HT-29 (cell line): Measurements from ENCODE around the gene TEAD3. TPM values are rescaled to one million over a fixed set of nuclear protein-coding genes. Genes with fewer than 3 reads are reported as not detected.
"Not testable (repeated sequence)": the region's sequence is repeated elsewhere in the genome, so short reads cannot be mapped to it uniquely, and the experiment has no call there.

Experiments used
- DNase-seq: peaks from one replicate; pipeline ENCODE4 v3.0.0-alpha.2; 2015; ENCODE audit warnings: low spot score
- total RNA-seq: library from RNA; depleted of rRNA; stranded (reverse); fragments of >200 nt; shearing (Covaris generic); gene quantifications from 2 replicates; pipeline ENCODE4 v1.2.3, GENCODE V29; 2014

Gene TEAD3
- total RNA-seq, 1 experiment from 2014 or later, result 27.4 TPM

GRCh38 chr6:35451354-35452182 is 45.3 kb downstream of the TEAD3 start:
- DNase-seq, result no peak

- DNase-seq, result peak; percentile 68
Observed at GRCh38 chr6:35449287-35449881, 47.5 kb downstream of the TEAD3 start.

DNA sequence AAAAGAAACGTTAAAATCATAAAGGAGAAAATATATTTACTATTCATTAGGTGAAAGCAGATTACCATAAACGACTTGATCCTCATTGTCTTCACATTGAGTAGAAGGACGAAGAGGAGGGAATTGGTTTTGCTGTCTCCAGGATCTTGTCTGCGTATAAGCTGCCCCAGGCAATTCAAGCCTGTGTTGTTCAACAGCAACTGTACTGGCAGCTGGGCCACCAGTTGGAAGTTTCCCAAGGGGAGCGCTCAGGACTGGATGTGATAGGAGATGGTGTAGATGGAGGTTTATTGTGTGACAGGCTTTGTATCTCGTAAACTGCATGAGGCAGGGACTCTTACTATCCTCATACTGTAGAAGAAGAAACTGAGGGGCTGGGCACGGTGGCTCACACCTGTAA is 48.7 kb downstream of the TEAD3 start:
- DNase-seq, result no peak

DNA sequence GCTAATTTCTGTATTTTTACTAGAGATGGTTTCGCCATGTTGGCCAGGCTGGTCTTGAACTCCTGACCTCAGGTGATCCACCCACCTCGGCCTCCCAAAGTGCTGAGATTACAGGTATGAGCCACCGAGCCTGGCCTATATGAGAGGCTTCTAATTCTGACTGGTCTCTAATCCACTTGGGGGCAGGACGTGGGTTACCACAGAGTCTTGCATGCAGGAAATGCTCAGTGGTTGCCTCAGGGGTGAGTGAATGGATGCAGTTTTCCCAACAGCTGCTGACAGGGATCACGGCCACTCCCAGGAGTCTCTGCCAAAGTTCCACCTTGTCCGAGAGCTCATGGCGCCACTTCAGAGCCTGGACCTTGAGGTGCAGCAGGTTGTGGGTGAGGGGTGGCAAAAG is 51.2 kb downstream of the TEAD3 start:
- DNase-seq, result no peak

DNA sequence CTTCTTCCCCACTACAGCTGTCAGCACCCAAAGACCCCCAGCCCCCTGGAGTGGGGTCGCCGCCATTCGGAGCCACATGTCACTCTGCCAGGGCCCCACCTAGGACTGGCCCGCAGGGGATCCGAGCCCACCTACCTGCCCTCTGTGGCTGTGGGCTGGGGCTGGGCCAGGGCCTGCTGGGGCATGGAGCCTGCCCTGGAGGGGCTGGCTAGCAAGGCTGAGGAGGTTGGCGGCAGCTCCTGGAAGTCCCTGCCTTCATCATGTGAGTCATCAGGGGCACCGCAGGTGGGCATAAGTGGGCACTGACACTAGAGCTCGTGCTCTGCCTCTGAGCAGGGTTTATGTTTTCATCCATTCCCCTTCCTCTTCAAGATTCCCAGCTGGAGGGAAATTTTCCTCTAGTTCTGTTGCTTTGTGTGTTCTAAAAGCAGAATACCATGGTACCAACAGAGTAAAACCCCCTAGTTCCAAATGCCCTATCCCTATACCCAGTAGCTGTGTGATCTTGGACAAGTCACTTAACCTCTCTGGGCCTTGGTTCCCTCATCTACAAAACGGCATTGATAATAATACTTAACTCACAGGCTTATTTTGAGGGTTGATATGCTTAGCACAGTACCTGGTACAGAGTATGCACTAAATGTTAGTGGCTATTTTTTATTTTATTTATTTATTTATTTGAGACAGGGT is 53.4 kb downstream of the TEAD3 start:
- no peak for DNase-seq

- DNase-seq, result no peak
Observed at GRCh38 chr6:35442693-35443092, 54.2 kb downstream of the TEAD3 start.

DNA sequence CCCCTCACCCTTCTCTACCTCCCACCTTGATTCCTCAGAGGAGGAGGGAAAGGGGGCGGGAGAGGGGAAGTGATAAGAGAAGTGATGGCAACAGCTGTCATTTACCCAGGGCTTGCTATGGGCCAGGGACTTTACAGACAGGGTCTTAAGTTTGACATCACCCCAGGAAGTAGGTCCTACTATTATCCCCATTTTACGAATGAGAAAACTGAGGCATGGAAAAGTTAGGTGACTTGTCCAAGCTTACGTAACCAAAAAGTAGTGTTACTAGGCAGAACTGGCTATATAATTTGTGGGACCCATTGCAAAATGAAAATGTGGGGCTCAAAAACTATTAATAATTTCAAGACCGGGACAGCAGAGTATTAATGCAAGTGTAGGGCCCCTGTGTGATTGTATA is 55.2 kb downstream of the TEAD3 start:
- no peak for DNase-seq

DNA sequence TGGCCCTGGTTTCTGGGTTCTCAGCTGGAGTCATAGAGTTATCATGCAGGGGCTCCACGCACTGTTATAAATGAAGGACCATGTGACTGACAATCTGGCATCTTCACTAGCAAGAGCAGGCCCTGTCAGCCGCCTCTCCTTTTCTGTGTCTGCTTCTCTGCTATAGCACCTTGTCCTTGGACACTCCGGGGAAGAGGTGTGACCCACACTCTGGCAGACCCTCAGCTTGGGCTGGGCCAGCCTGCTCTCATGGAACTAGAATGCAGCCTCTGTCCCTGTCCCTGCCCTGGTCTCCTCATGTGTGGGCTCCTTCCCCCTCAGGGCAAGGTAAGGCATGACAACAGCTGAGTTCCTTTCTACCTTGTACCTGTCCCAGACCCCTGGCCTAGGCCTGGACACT is 55.7 kb downstream of the TEAD3 start:
- no peak for DNase-seq

DNA sequence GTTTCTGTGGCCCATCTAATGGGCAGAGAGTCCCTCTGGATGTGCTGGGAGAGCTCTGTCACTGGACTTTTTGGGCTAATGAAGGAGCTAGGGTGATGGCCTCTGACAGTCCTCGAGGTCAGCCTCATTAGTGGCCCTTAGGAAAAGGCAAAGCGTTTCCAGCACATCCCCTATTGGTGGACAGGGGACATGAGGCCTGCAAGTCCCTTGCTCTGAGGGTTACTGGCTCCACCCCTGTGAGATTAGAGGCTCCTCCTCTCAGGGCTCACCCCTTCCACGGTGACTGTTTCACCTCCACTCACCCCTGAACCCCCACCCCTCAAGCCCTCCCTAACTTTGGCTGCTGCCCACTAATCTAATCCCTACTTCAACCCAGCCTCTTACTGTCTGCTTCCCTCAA is 57.6 kb downstream of the TEAD3 start:
- no peak for DNase-seq

DNA sequence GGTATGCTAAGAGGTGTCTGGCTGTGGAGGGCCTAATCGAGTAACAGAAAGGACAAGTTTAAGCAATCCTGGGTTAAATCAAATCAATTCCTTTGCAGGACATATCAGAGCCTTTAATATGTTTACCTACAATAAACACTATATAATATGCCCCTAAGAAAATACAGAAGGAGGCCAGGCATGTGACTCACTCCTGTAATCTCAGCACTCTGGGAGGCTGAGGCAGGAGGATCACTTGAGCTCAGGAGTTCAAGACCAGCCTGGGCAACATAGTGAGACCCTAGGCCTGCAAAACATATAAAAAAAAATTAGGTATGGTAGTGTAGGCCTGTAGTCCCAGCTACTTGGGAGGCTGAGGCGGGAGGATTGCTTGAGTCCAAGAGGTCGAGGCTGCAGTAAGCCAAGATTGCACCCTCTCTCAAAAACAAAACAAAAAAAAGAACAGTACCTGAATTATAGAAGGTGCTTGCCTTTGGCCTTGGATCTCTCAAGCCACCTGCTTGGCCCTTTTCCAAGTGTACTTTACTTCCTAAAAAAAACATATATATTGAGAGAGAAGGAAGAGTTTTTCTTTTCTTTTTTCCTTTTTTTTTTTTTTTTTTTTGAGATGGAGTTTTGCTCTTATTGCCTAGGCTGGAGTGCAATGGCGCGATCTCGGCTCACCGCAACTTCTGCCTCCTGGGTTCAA is 58.4 kb downstream of the TEAD3 start:
- DNase-seq, result not testable (repeated sequence)

- DNase-seq, result no peak
Observed at GRCh38 chr6:35436071-35436857, 60.6 kb downstream of the TEAD3 start.

DNA sequence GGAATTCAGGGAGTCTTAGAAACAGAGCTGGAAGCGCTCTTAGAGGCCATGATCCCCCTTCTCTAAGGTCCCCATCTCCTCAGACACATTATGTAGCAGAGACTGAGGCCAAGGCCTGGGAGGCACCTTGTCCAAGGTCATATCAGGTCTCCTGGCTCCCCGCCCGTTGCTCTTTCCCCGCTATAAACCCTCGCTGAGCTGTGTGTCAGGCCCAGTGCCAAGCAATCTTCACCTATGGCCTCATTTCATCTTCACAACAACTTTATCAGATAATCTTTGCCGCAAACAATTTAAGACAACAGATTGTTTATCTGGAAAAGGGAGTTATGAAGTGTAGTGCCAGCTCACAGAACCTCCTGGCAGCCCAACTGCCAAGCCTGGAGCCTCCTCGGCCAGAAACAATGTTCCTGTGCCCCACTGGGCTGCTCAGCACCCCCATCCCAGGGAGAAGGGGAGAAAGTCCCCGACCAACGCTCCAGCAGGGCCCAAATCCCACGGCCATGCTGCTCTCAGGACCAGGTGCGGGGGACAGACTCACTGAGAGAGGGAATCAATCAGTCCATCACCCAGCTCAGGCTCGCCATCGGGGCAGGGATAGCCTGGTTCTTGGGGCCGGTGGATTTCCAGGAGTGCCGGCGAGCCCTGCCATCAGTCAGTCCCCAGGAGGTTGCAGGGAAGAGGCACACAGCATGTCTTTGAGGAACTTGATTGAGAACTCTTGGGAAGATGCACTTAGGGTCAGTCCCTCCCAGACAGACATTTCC is 61.6 kb downstream of the TEAD3 start:
- DNase-seq, result no peak

GRCh38 chr6:35432702-35433101 is 64.2 kb downstream of the TEAD3 start:
- not testable (repeated sequence) for DNase-seq

- DNase-seq, result no peak
Observed at GRCh38 chr6:35432291-35432690, 64.6 kb downstream of the TEAD3 start.

DNA sequence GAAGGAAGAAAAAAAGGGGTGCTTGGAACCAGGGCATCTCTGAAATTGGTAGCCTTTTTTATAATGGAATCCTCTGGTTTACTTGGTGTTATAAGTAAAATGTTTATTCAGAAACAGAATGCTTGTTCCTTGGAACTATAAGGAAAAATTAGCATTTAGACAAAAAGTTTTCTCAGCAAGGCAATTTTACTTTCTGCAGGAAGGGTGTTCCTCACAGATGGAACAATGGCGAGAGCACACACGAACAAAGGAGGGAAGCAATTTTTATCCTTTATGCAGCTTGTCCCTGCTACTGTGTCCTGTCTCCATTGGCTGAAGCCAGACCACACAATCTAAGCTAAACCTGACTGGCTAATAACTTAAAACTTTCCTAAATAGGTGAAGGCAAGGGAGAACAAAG is 67.4 kb downstream of the TEAD3 start:
- no peak for DNase-seq

- no peak for DNase-seq
Observed at GRCh38 chr6:35428421-35429149, 68.3 kb downstream of the TEAD3 start.

DNA sequence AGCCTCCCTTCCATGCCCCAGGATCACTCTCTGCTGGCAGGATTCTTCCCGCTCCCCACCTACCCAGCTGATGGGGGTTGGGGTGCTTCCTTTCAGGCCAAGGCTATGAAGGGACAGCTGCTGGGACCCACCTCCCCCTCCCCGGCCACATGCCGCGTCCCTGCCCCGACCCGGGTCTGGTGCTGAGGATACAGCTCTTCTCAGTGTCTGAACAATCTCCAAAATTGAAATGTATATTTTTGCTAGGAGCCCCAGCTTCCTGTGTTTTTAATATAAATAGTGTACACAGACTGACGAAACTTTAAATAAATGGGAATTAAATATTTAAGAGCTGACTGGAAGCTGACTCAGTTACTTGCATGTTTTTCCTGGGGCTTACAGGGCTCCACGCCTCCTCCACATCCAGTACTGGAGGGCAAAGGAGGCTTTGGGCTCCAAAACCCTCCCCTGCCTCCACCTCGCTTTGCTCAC is 69.0 kb downstream of the TEAD3 start:
- no peak for DNase-seq

- no peak for DNase-seq
Observed at GRCh38 chr6:35427435-35427834, 69.4 kb downstream of the TEAD3 start.

DNA sequence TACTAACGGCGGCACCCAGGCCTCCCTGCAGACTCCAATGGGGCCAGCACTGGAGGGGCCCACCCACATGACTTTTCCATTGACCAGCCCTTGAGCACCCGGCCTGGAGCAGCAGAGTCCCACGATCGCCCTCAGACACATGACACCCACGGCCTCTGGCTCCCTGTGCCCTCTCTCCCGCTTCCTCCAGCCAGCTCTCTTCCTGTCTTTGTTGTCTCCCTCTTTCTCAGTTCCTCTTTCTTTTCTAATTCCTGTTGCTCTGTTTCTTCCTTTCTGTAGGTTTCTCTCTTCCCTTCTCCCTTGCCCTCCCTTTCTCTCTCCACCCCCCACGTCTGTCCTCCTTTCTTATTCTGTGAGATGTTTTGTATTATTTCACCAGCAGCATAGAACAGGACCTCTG is 70.8 kb downstream of the TEAD3 start:
- no peak for DNase-seq

DNA sequence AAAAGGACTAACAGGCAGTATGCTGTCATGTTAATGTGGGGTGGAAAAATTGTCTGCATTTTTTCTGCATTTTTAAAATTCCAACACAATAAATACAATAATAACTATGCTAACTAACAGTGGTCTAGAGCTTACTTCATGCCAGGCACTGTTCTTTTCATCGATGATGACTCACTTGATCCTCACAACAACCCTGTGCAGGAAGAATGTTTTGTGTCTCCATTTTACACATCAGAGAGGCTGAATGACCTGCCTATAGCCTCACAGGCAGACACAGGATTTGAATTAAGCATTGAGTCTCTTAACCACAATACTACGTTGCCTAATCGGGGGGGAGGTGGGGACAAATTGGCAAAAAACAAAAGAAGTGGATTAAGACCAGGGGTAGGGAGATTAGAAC is 71.6 kb downstream of the TEAD3 start:
- DNase-seq, result no peak
